ENCODE data around the gene GP2. TPM values are rescaled to one million over a fixed set of nuclear protein-coding genes. Genes with fewer than 3 reads are reported as not detected.

Gene GP2
- not detected in 2 replicates for total RNA-seq
- not detected for polyA plus RNA-seq (2012)

DNA sequence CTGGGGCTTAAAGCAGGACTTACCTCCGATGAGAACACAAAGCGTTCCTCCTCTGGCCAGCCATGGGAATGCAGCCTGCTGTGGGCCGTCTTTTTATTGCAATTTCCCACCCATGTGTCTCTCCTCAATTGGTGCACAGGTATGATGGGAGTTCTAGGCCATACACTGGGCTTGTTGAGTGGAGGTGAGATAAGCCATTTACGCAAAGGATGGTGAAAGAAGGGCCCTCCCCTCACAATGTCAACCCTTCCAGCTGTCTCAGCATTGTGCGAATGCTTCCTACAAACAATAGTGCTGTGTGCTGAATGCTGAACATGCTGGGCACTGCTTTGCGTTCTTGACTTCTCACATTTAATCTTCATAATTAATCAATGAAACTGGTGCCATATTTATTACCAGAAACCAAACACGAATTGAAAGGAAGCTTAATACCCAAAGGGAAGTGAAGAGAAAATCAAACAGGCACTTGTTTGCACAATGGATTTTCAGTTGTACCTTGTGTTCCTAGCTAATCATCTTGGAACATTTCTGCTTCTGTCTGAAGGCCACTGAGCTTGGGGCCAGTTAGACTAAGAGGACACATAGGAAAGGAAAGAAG, at the start of gene GP2:
Gene GP2 (minus strand): TSS at position 70 of the 598 bp plus-strand sequence. CDS start 1,082 bp downstream, outside the sequence.
- no peak for DNase-seq (ENCODE audit: low read depth)

DNA sequence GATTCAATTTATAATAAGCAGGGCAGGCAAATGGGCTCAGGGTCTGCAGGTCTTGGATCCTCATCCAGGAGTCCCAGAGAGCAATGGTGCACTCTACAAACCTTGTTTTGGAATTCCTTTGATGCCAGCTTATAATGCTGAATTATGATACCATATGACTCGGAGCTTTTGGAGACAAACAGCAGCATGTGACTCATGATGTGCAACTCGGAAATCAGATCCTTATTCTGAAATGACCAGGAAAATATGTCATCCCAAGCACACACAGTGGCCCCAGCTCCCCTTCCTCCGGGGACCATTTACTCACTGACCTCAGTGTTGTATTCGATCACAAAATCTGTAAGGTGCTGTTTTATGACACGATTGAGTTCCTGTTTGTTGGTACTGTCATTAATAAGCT, 45.4 kb upstream of the GP2 start:
- DNase-seq (ENCODE audit: low read depth) = no peak

DNA sequence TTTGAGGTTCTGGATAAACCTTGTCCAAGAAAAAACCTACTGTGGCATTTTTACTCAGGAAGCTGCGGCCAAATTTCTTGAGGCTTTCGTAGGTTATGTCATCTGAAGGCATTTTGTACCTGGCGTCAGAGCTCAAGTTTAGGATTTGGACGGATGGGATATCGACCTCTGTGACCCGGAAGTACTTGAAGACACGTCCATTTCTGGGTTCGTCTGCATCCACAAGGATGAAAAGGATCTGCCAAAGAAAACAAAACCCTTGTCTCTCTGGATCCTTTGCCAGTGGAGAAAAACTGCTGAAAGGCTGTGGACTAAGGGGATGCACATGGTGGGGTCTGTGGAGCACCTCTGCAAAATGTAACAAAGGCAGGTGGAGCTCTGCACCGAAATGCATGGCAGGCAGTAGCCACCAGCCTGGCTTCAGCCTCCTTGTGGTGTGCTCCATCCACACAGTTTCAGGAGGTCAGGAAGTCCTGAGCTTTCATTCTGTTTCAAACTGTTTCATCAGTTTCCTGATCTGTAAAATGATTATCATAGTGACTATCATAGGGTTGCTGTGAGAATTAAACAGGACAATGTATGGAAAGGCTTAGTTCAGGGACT, 42.2 kb upstream of the GP2 start:
- DNase-seq (ENCODE audit: low read depth) = no peak

DNA sequence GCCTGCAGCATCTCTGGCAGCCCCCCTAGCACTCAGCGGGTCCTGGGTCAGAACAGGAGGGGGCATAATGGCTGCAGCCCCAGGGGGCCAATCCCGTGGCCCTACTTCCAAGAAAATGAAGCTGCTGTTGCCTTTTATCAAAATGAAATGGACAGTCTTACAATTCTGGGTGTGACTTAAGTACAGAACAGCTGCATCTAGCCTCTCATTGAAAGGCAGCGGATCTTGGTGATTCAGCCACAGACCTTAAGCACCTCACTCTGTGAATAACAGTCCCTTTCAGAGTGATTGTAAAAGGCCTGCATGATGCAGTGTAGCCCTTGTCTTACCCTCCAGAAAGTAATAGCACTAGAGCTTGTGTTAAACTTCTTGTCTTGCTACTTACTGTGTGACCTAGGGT, 36.7 kb upstream of the GP2 start:
- peak; percentile 5 for DNase-seq (ENCODE audit: low read depth)

DNA sequence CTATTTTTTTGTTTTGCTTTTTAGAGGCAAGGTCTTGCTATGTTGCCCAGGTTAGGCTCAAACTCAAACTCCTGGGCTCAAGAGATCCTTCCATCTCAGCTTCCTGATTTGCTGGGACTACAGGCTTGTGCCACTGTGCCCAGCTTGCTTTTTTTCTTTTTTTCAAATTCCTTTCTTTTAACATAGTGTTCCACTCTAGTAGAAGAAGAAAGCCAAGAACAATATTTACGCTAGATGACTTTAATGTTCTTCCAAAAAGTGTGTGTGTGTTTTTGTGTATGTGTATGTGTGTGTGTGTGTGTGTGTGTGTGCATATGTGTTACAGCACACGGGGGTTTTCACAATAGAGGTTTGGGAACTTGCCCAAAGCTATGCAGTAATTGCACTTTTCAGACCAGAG, 35.9 kb upstream of the GP2 start:
- no peak for DNase-seq (ENCODE audit: low read depth)

DNA sequence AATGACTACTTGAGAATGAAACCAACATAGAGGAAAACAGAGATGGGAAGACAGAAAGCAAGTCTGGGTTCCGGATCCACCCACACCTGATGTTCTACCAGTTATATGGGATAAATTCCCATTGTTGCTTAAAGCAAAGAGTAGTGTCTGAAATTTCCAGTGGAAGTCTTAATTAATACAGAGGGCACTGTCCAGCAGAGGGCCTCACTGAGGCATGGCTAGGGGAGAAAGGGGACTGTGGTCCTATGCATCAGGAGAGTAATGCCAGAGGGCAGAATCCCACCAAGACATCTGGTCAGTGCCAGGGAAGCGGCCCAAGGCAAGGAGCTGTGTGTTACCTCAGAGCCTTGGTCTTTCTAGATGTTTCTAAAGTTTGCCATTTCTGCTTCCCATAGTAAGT, 32.7 kb upstream of the GP2 start:
- DNase-seq (ENCODE audit: low read depth) = no peak

DNA sequence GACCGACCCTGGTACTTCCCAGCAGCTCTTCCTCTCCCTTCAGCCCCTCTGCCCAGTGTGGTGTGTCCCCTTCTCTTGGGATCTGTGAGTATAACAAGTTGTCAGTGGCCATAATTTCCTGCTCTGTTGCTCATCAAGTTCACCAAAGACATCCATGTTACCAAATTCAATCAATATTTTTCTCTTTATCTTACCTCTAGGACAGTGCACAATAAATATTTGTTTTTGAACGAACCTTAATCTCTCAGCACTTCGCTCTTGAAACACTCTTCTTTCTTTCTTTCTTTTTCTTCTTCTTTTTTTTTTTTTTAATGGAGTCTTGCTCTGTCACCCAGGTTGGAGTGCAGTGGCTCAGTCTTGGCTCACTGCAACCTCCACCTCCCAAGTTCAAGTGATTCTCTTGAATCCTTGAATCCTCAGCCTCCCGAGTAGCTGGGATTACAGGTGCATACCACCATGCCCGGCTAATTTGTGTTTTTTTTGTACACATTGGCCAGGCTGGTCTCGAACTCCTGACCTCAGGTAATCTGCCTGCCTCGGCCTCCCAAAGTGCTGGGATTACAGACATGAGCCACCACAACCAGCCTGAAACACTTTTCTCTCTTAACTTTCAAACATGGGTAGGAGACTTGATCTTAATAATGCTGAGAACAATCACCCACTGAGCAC, 27.9 kb upstream of the GP2 start:
- no peak for DNase-seq (ENCODE audit: low read depth)

DNA sequence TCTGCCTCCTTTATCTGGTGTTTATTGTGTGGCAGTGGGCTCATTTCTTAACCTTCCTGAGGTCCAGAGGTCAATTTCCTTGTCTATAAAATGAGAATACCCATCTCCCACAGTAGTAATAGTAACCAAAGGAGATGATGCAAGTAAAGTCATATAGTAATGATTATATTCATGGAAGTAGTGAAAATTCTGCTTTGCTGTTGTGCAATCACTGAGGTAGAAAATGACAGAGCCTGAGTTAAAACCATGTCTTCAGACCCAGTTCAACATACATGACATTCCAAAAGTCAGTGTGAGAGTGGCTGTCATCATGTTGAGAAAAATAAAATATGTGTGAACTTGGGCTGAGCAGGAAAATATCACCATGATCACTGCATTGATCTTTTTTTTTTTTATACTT, 26.1 kb upstream of the GP2 start:
- no peak for DNase-seq (ENCODE audit: low read depth)

DNA sequence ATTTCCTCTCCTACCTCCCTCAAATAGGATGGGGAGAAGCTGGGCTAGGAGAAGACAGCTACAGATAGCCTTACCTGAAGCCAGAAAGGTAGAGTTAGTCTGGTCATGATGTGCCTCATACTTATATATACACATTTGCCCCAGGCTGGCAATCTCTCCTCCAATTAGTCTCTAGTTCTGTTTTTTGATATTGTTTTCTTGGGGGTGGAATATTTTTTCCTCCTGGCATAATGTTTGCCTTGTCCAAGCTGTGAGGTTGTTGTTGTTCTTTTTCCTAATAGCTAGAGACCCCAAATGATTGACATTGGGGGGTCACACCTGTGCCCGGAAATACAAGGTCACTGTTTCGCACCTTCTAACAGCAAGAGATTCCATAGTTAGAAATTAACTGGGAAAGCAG, 25.3 kb upstream of the GP2 start, which contains the start of gene UMOD:
Gene UMOD (minus strand): TSS at position 101 of the 400 bp plus-strand sequence. CDS start 1,978 bp downstream, outside the sequence.
- no peak for DNase-seq (ENCODE audit: low read depth)

DNA sequence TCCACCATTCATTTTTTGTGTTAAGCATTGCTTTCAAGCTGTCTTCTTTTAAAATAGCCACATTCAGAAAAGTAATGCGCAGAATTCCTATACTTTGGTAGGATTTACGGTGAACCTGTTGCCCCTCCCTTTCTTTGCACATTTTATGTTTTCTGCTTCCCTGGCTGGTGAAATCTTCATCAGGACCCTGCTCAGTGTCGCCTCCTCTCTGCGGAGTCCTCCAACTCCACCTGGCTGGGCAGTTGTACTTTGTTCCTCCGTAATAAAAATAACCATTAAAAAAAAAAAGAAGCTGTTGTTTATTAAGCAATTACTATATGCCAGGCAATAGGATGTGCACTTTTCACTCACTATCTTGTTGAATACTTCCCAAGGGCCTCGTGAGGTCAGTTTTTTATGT, 22.3 kb upstream of the GP2 start:
- no peak for DNase-seq (ENCODE audit: low read depth)

DNA sequence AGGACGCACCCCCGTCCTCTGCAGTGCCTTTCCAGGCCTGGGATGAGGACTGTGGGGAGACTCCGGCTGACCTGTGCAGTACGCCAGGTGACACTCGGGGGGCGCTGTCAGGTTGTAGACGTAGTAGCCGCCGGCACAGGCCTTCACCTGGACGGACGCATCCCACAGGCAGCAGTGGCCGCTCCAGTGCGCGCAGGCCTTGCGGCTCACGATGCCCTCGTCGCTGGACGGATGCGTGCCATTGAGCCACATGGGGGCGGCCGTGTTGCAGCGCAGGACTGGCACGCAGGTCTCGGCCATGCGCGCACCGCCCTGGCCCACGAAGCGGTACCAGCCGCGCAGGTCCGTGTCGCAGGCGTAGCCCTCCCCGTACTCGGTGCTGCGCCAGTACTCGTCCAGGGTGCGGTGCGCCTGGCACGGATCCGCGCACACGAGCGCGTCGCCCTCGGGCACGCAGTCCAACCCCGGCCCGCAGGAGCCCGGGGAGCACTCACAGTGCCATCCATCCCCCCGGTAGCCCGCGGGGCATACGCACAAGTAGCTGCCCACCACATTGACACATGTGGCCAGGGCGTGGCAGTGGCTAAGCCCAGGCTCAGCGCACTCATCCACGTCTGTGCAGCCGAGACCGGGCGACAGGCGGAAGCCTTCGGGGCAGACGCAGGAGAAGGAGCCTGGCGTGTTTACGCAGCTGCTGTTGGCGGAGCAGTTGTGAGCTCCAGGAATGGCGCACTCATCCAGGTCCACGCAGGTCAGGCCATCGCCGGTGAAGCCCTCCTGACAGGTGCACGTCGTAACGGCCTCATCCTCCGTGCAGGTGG, 21.3 kb upstream of the GP2 start:
- no peak for DNase-seq (ENCODE audit: low read depth)

DNA sequence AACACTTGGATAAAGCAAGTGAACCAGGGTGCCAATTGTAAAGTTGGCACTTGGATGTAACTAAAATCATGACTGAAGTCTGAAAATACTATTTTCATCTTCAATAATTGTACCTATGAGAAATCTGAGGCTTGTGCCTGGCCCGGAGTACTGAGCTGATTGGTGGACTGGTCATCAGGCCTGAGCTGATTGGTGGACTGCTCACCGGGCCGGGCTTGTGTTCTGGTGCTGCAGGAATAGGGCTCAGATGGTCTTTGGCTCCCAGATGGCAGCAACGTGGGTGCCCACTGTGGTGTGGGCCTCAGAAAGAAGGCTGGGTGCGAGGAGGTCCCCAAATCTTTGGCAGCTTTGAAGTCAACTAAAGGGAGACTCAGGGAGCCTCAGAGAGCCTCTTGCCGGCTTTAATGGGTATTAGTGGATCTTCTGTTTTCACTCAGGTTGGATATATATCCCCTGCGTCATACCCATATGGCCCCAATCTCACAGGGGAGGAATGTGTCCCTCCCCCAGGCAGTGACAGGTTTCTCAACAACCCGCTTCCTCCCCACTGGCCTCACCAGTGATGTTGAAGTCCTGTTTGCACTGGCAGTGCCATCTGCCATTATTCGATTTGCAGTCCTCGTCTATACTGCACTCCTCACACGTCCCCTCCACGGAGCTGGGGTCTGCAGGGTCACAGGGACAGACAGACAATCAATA, 20.5 kb upstream of the GP2 start:
- no peak for DNase-seq (ENCODE audit: low read depth)

DNA sequence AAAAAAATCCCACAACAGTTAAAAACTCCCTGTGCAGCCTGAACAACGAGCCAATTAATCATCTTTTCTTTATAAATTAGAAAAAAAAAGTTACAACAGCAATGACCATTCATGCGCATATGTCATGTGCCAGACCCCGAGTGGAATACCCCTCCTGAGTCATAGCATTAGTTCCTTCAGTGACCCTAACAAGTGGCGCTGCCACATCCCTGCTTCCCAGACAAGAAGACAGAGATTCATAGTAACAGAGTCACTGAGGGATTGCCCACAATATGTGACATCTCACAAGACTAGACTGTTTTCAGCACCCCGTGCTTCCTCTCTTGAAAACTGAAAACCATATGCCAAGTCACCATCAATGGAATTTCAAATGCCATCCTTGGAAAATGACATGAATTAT, 17.3 kb upstream of the GP2 start:
- DNase-seq (ENCODE audit: low read depth) = no peak

DNA sequence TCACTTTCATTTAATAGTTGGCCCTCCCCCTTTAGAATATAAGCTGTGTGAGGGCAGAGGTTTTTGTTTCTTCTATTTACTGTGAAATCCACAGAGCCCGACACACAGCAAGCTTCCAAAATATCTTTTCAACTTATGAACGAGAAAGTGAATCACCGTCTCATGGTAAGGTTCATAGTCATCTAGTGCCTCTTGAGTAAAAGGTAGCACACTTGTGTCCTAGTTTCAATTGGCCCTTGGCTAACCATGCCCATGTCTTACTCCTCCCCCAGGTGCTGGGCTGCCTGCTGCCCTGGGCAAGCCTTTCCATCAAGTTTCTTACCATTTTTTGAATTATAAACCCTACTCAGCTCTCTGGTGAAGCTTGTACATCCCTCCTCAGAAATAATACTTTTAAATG, 12.4 kb upstream of the GP2 start:
- no peak for DNase-seq (ENCODE audit: low read depth)

DNA sequence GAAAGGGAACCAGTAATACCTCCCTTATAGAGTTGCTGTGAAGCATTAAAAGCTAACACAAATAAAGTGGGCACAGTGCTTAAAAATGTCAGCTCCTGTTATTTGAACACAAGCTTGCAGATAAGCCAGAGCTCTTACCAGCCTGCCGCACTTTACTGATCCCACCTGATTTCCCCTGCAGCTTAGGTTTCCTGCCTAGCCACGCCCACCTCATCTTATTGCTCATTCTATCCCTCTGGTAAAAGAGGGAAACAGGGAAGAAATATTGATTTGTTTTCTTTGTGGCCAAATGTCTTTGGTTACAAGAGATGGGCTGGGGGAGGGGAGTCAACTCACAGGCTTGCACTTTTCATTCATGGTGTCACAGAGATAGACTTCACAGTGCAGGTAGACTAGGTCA, 9.6 kb upstream of the GP2 start:
- DNase-seq (ENCODE audit: low read depth) = no peak

DNA sequence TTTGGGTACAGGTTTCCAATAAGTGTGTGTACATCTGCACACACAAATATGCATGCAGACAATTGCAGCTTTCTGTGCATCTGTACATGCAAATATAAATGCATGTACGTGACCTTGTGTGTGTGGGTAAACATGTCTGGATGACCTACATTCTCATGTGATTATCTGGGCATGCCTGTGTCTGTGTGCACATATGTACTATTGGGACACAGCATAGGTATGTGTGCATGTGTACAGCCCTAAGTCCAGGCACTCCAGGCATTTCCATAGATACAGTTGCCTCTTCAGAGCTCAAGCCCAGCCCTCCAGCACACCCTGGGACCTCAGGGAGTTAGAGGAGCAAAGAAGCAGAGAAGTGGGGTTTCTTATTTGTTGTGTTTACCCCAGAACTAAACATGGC, 7.1 kb upstream of the GP2 start:
- DNase-seq (ENCODE audit: low read depth) = no peak

DNA sequence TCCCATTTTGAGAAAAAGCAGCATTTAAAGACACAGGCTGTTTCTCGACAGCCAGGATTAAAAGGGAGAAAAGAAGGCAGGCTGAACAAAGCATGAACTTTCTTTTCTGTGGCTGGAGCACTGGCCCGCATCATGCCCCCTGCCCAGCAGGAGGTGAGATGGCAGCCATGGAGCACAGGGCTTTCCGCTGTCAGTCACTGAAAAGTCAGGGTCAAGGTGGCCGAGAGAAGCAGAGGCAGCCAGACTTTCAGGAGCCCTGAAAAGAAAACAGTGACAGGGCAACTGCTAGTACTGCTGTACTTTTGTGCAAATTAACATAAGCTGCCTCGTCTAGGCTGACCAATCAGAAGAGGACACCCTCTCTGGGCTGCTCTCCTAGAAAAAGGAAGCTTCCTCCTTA, 5.8 kb upstream of the GP2 start:
- DNase-seq (ENCODE audit: low read depth) = no peak

DNA sequence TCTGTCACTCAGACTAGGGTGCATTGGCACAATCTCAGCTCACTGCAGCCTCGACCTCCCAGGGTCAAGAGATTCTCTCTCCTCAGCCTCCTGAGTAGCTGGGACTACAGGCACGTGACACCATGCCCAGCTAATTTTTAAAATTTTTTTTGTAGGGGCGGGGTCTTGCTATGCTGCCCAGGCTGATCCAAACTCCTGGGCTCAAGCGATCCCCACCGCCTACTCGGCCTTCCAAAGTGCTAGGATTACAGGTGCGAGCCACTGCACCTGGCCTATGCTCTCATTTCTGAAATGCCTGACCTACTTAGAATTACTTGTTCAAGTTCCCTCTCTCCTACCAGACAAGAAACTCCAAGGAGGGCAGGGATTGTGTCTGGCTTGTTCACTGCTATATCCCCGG, 5.1 kb upstream of the GP2 start:
- no peak for DNase-seq (ENCODE audit: low read depth)

DNA sequence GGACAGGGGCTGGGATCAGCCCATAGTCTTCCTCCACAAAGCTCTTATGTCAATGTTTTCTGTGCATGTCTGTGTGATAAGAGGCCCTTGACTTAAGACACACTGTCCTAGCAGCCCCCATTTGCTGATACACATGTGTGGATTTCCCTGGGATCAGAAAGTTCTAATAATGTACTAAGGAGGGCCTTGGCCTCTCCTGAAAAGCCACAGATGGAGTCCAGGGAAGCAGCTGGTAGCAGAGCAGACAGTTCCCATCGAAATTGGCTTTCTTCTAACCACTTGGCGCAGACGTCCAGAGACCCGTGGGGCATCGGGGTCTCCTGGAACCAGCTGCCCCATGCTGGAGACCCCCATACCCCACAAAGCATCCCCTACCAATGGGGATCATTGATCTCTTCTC, 4.3 kb upstream of the GP2 start:
- no peak for DNase-seq (ENCODE audit: low read depth)

DNA sequence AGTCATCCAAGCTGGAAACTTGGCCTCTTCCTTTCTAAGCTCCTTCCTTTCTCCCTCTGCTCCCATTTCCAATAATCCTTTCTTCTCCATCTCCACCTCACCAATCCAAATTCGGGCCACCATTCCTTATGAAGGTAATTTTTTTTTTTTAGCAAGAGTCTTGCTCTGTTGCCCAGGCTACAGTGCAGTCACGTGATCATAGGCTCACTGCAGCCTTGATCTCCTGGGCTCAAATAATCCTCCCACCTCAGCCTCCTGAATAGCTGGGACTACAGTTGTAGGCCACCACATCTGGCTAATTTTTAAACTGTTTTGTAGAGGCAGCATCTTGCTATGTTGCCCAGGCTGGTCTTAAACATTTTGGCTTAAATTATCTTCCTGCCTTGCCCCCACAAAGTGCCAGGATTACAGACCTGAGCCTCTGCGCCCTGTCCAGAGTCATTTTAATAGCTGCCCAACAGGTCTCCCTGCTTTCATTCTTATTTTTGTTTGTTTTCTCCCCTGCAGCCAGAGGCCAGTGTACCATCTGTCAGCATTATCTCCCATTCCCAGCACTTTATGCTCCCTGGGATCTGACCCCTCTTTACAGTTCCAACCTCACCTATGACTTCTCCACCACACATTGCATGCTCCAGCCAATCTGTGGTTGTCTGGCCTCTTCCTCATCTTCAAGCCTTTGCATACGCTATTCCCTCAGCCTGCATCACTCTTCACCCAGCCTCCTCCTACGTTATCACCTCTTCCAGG, 2.3 kb upstream of the GP2 start:
- DNase-seq (ENCODE audit: low read depth) = no peak

DNA sequence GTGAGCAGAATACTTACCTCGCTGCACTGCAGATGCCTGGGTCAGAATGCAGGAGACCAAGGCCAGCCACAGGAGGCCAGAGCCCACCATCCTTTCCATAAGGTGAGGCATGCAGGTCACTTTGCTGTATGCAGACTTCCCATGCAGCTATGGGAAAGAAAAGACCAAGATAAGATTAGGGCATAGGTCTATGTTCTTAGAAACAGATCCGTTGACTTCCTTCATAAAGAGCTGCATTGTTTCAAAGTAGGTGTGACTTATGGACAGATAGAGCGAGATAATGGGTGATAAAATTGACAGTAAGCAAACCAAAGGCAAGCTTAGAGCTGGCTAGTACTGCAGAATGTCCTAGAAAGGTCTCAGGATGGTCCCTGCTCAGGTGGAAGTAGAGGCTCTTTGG, 992 bp downstream of the GP2 start:
- DNase-seq (ENCODE audit: low read depth) = no peak

Measured in myocyte (in vitro differentiated cells).